ENCODE data around the gene SS18L1.

- TF ChIP-seq EP300 (IDR thresholded peaks at IDR 0.05; ENCODE audit: borderline replicate concordance in 1 of 2, control insufficient read depth in 1 of 2, low read depth in 2 of 2, low read length in 2 of 2): no peak
- TF ChIP-seq GABPA (IDR thresholded peaks at IDR 0.05; ENCODE audit: low read depth): no peak
- no peak for TF ChIP-seq CTCF (IDR thresholded peaks at IDR 0.05 in 2 of 3, conservative IDR thresholded peaks at IDR 0.05 in 1 of 3; ENCODE audit: control insufficient read depth in 2 of 3, extremely low read depth in 1 of 3, insufficient read depth in 1 of 3, low read depth in 3 of 3, low read length in 3 of 3)
- no peak for TF ChIP-seq ZBTB33 (IDR thresholded peaks at IDR 0.05)
- no peak for TF ChIP-seq IKZF1 (conservative IDR thresholded peaks at IDR 0.05)
- TF ChIP-seq ZSCAN29 (IDR thresholded peaks at IDR 0.05): no peak
- TF ChIP-seq RAD21 (IDR thresholded peaks at IDR 0.05; ENCODE audit: insufficient read depth, low read depth, low read length): no peak
- TF ChIP-seq CHD1 (IDR thresholded peaks at IDR 0.05; ENCODE audit: low read depth, low read length): no peak
- TF ChIP-seq YY1 (IDR thresholded peaks at IDR 0.05; ENCODE audit: low read depth, low read length): no peak
Measured at GRCh38 chr20:62178316-62179161, 35.0 kb downstream of the SS18L1 start.
